Neuronal stem cell (in vitro differentiated cells): Measurements from ENCODE around the gene GLIS1.

Source experiments
- DNase-seq: peaks from one replicate; pipeline ENCODE4 v3.0.0-alpha.2; 2013; ENCODE audit warnings: low spot score
- H2AFZ ChIP-seq: one replicate; pipeline ENCODE4 v1.6.1; 2013; ENCODE audit warnings: mild to moderate bottlenecking, low read length, inconsistent platforms
- H2AK5ac ChIP-seq: 2 replicates; pipeline ENCODE4 v1.6.1; 2013; ENCODE audit warnings: low read depth, mild to moderate bottlenecking, inconsistent platforms, low read length, moderate library complexity, mixed read lengths
- H2BK120ac ChIP-seq: 2 replicates; pipeline ENCODE4 v1.6.1; 2013; ENCODE audit warnings: low read depth, mild to moderate bottlenecking, inconsistent platforms, low read length, moderate library complexity, mixed read lengths
- H2BK12ac ChIP-seq: one replicate; pipeline ENCODE4 v1.6.1; 2013; ENCODE audit warnings: low read length, inconsistent platforms
- H2BK15ac ChIP-seq: 2 replicates; pipeline ENCODE4 v1.6.1; 2013; ENCODE audit warnings: mild to moderate bottlenecking, low read length, inconsistent platforms, mixed read lengths
- H2BK5ac ChIP-seq: one replicate; pipeline ENCODE4 v1.6.1; 2013; ENCODE audit warnings: inconsistent platforms, mild to moderate bottlenecking, low read length, moderate library complexity
- H3K14ac ChIP-seq: one replicate; pipeline ENCODE4 v1.6.1; 2013; ENCODE audit warnings: low read length, inconsistent platforms
- H3K18ac ChIP-seq: 2 replicates; pipeline ENCODE4 v1.6.1; 2013; ENCODE audit warnings: low read length, inconsistent platforms
- H3K23ac ChIP-seq: 2 replicates; pipeline ENCODE4 v1.6.1; 2013; ENCODE audit warnings: low read depth, mild to moderate bottlenecking, mixed read lengths, low read length, inconsistent platforms; ENCODE audit not compliant: poor library complexity
- H3K27ac ChIP-seq: replicated peaks from 3 replicates; pipeline ENCODE4 v1.5.1; 2013; ENCODE audit warnings: low read length, inconsistent platforms
- H3K27me3 ChIP-seq, 3 experiments: 2 replicates each; pipeline ENCODE4 v1.6.1; 2013; ENCODE audit warnings: low read length in 3 of 3, mild to moderate bottlenecking in 2 of 3, inconsistent platforms in 1 of 3, low read depth in 1 of 3, mixed read lengths in 1 of 3, moderate library complexity in 1 of 3; ENCODE audit not compliant: control insufficient read depth in 3 of 3, insufficient read depth in 3 of 3
- H3K36me3 ChIP-seq, 2 donors: replicated peaks in 1 of 2; 2 replicates each; pipeline ENCODE4 v1.6.1; 2013; ENCODE audit warnings: low read length in 2 of 2; ENCODE audit not compliant: control insufficient read depth in 2 of 2, insufficient read depth in 2 of 2
- H3K4ac ChIP-seq: 2 replicates; pipeline ENCODE4 v1.6.1; 2013; ENCODE audit warnings: inconsistent platforms, mild to moderate bottlenecking, low read length, moderate library complexity
- H3K4me1 ChIP-seq, 2 donors: 1 replicate in 1 of 2; 2 replicates in 1 of 2; pipeline ENCODE4 v1.6.1; 2013; ENCODE audit warnings: low read length in 2 of 2, low read depth in 1 of 2; ENCODE audit not compliant: control insufficient read depth in 2 of 2, insufficient read depth in 1 of 2
- H3K4me2 ChIP-seq: one replicate; pipeline ENCODE4 v1.6.1; 2013; ENCODE audit warnings: mild to moderate bottlenecking, low read length, inconsistent platforms; ENCODE audit not compliant: insufficient read depth, poor library complexity, severe bottlenecking
- H3K4me3 ChIP-seq, 2 donors: 2 replicates each; pipeline ENCODE4 v1.5.1; 2013; ENCODE audit warnings: low read length in 2 of 2, mild to moderate bottlenecking in 2 of 2, inconsistent platforms in 1 of 2, moderate library complexity in 1 of 2
- H3K79me1 ChIP-seq: one replicate; pipeline ENCODE4 v1.6.1; 2013; ENCODE audit warnings: low read depth, mild to moderate bottlenecking, inconsistent platforms, low read length, moderate library complexity
- H3K9ac ChIP-seq: one replicate; pipeline ENCODE4 v1.6.1; 2013; ENCODE audit warnings: mild to moderate bottlenecking, low read depth, low read length, inconsistent platforms; ENCODE audit not compliant: poor library complexity
- H3K9me3 ChIP-seq, 2 donors: replicated peaks in 1 of 2; 2 replicates each; pipeline versions ENCODE3 to v1.6.1; 2013; ENCODE audit warnings: low read length in 2 of 2, mild to moderate bottlenecking in 2 of 2, inconsistent platforms in 1 of 2, low read depth in 1 of 2, mixed read lengths in 1 of 2, moderate library complexity in 1 of 2; ENCODE audit not compliant: control insufficient read depth in 2 of 2, insufficient read depth in 1 of 2
- H4K8ac ChIP-seq: one replicate; pipeline ENCODE4 v1.6.1; 2013; ENCODE audit warnings: low read depth, mild to moderate bottlenecking, inconsistent platforms, low read length, moderate library complexity
- H4K91ac ChIP-seq: one replicate; pipeline ENCODE4 v1.6.1; 2013; ENCODE audit warnings: low read length, low read depth, mild to moderate bottlenecking, inconsistent platforms; ENCODE audit not compliant: poor library complexity
- WGBS, 2 donors: extraction: QIAGEN DNeasy Blood & Tissue Kit; methylation state at CpG; one replicate each; pipeline ENCODE4 v1.1.7; 2013; ENCODE audit warnings: missing lambda C conversion rate in 2 of 2, mixed read lengths in 1 of 2; ENCODE audit not compliant: insufficient read length in 2 of 2, insufficient replicate concordance in 1 of 2; ENCODE audit errors: extremely low coverage in 2 of 2; 5-methylcytosine and 5-hydroxymethylcytosine counted together

Gene GLIS1

DNA sequence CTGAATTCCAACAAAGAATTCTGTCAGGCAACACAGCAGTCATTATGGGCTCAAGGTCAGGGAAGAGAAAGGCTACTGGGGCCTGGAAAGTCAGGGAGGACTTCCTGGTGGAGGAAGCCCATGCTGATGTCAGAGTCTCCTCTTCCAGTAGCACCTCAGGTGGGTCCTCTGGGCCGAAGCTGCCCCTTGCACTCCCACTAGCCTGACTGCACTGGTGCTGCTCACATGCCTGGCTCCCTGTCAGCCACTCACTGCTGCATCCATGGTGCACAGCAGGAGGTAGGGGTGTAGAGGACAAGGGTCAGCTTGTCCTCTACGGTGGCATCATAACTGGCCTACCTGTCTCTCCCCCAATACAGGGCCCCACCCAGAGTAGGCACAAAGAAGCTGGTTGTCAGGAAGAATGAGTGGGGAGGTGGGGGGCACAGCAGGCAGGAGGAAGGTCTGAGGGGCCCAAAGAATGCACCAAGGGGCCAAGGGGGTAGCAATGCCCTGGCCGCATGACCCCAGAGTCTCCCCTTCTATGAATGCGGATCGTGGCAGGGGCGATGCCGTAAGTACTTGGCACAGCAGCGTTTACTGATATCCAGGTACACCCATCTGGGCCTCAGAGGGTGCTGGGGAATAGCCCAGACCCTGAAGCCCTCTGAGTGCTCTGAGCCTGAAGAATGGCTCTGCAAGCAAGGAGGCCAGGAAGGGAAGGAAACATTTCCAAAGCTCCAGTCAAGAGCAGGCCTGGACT is 80.3 kb downstream of the GLIS1 start:
- Histone ChIP-seq H2BK120ac (no peak overlapping the region), H3K4ac (no peak overlapping the region), H3K36me3 (no peaks in the 10 kb centered on the region), H3K9ac (no peak overlapping the region), H4K8ac (no peak overlapping the region), H4K91ac (peak overlapping the region; percentile 17), H3K27ac (no peak overlapping the region), H3K9me3 (no peaks in the 10 kb centered on the region), H3K4me2 (no peak overlapping the region), H3K18ac (peak overlapping the region; percentile 84), H2AFZ (no peak overlapping the region), H3K27me3 (peaks cover 0 to 17% (median 0%) of the 10 kb centered on the region in 3 experiments), H2BK5ac (no peak overlapping the region), H2BK15ac (peak overlapping the region; percentile 2), H3K14ac (peak overlapping the region; percentile 4), H2AK5ac (peak overlapping the region; percentile 53), H2BK12ac (peak overlapping the region; percentile 80), H3K4me1 (peaks cover 0 to 2% of the 10 kb centered on the region in 2 donors), H3K4me3 (no peak overlapping the region), H3K23ac (peak overlapping the region; percentile 31), H3K79me1 (no peaks in the 10 kb centered on the region)
- WGBS, 2 donors: no CpG with 5 or more reads among the region's 8 CpGs
- no peak for DNase-seq

- H2BK12ac ChIP-seq: no peak overlapping the region
- no peak overlapping the region for H4K91ac ChIP-seq
- no CpG with 5 or more reads among the region's 1 CpG for WGBS, 2 donors
- no peak overlapping the region for H3K27ac ChIP-seq
- H3K27me3 ChIP-seq: peaks cover 0 to 18% (median 0%) of the 10 kb centered on the region in 3 experiments
- no peaks in the 10 kb centered on the region for H3K9me3 ChIP-seq
- H3K79me1 ChIP-seq: no peaks in the 10 kb centered on the region
- H2BK120ac ChIP-seq: no peak overlapping the region
- DNase-seq: no peak
- H3K4ac ChIP-seq: no peak overlapping the region
- no peak overlapping the region for H3K23ac ChIP-seq
- no peaks in the 10 kb centered on the region for H3K36me3 ChIP-seq
- H3K9ac ChIP-seq: no peak overlapping the region
- H4K8ac ChIP-seq: no peak overlapping the region
- no peak overlapping the region for H2BK5ac ChIP-seq
- H2AFZ ChIP-seq: no peak overlapping the region
- no peak overlapping the region for H2BK15ac ChIP-seq
- no peak overlapping the region for H3K4me3 ChIP-seq
- no peak overlapping the region for H3K18ac ChIP-seq
- no peak overlapping the region for H3K4me2 ChIP-seq
- H2AK5ac ChIP-seq: no peak overlapping the region
- H3K4me1 ChIP-seq: peaks cover 0 to 2% of the 10 kb centered on the region in 2 donors
- no peak overlapping the region for H3K14ac ChIP-seq
These were observed 81.0 kb downstream of the GLIS1 start for GRCh38 chr1:53657891-53658396.

- no peak overlapping the region for H2BK12ac ChIP-seq
- no peaks in the 10 kb centered on the region for H3K79me1 ChIP-seq
- no peak for DNase-seq
- no peak overlapping the region for H2AK5ac ChIP-seq
- no peak overlapping the region for H2BK5ac ChIP-seq
- no peak overlapping the region for H4K91ac ChIP-seq
- no peak overlapping the region for H3K27ac ChIP-seq
- H3K4me2 ChIP-seq: no peak overlapping the region
- no peak overlapping the region for H3K14ac ChIP-seq
- H3K9me3 ChIP-seq: no peaks in the 10 kb centered on the region
- H2BK15ac ChIP-seq: no peak overlapping the region
- no peak overlapping the region for H2AFZ ChIP-seq
- WGBS, 2 donors: no CpG with 5 or more reads among the region's 4 CpGs
- H3K4me3 ChIP-seq: no peak overlapping the region
- peaks cover 0 to 20% (median 0%) of the 10 kb centered on the region in 3 experiments for H3K27me3 ChIP-seq
- H3K4ac ChIP-seq: no peak overlapping the region
- no peak overlapping the region for H3K23ac ChIP-seq
- H2BK120ac ChIP-seq: no peak overlapping the region
- no peak overlapping the region for H3K18ac ChIP-seq
- H3K4me1 ChIP-seq: peaks cover 0 to 2% of the 10 kb centered on the region in 2 donors
- H4K8ac ChIP-seq: no peak overlapping the region
- no peak overlapping the region for H3K9ac ChIP-seq
- H3K36me3 ChIP-seq: no peaks in the 10 kb centered on the region
These were observed 81.5 kb downstream of the GLIS1 start for GRCh38 chr1:53657531-53657805.

- no peaks in the 10 kb centered on the region for H3K9me3 ChIP-seq
- no peak overlapping the region for H3K27ac ChIP-seq
- H3K18ac ChIP-seq: peak overlapping the region; percentile 17
- H3K4me1 ChIP-seq: peaks cover 0 to 2% of the 10 kb centered on the region in 2 donors
- H3K79me1 ChIP-seq: no peaks in the 10 kb centered on the region
- H2BK5ac ChIP-seq: no peak overlapping the region
- no peak overlapping the region for H4K8ac ChIP-seq
- DNase-seq: no peak
- H2AFZ ChIP-seq: no peak overlapping the region
- H2AK5ac ChIP-seq: no peak overlapping the region
- no peak overlapping the region for H4K91ac ChIP-seq
- no peaks in the 10 kb centered on the region for H3K36me3 ChIP-seq
- H3K4me2 ChIP-seq: no peak overlapping the region
- H3K9ac ChIP-seq: no peak overlapping the region
- no peak overlapping the region for H2BK12ac ChIP-seq
- peaks cover 0 to 20% (median 0%) of the 10 kb centered on the region in 3 experiments for H3K27me3 ChIP-seq
- WGBS, 2 donors: no CpG with 5 or more reads among the region's 11 CpGs
- no peak overlapping the region for H2BK15ac ChIP-seq
- H3K14ac ChIP-seq: no peak overlapping the region
- no peak overlapping the region for H3K23ac ChIP-seq
- no peak overlapping the region for H2BK120ac ChIP-seq
- H3K4me3 ChIP-seq: no peak overlapping the region
- H3K4ac ChIP-seq: no peak overlapping the region
These were observed 82.0 kb downstream of the GLIS1 start for GRCh38 chr1:53656747-53657530.
